Measurements from ENCODE around the gene RNF44. TPM values are rescaled to one million over a fixed set of nuclear protein-coding genes. Genes with fewer than 3 reads are reported as not detected.

The RNF44 gene
- total and polyA plus RNA-seq, 2 of the 13 experiments (the other 11 are each of a cell fraction or from before 2014, with no cell fraction given), result 9.2 to 16.8 TPM

GRCh38 chr5:176548967-176549444, 11.8 kb upstream of the RNF44 start, which contains the start of gene CDHR2 (continued):
- TF ChIP-seq HNRNPL (IDR thresholded peaks at IDR 0.05; ENCODE audit: low read depth, low read length) (peak; percentile 99), RBFOX2 (IDR thresholded peaks at IDR 0.05; ENCODE audit: low read depth, low read length) (peak; percentile 69), ZHX1 (CRISPR knock-in tag; IDR thresholded peaks at IDR 0.05; ENCODE audit: low read depth) (no peak), SNAPC4 (CRISPR knock-in tag; IDR thresholded peaks at IDR 0.05) (0 out of 2 replicates have a peak, but pooled peaks have one; percentile 35), THAP8 (CRISPR knock-in tag; IDR thresholded peaks at IDR 0.05; ENCODE audit: borderline replicate concordance) (no peak), HOXA3 (CRISPR knock-in tag; IDR thresholded peaks at IDR 0.05) (0 out of 2 replicates have a peak, but pooled peaks have one; percentile 29), ARID2 (CRISPR knock-in tag; IDR thresholded peaks at IDR 0.05; ENCODE audit: borderline replicate concordance) (0 out of 2 replicates have a peak, but pooled peaks have one; percentile 38), ZBTB7B (CRISPR knock-in tag; IDR thresholded peaks at IDR 0.05) (peak; percentile 56; the same call in 1 of the 2 replicates), HNRNPLL (IDR thresholded peaks at IDR 0.05; ENCODE audit: low read depth, low read length, poor library complexity, severe bottlenecking) (peak; percentile 59), ZNF687 (CRISPR knock-in tag; IDR thresholded peaks at IDR 0.05) (peak; percentile 54), LCORL (IDR thresholded peaks at IDR 0.05) (no peak), LCORL (CRISPR knock-in tag; IDR thresholded peaks at IDR 0.05) (peak; percentile 66), ZKSCAN5 (CRISPR knock-in tag; IDR thresholded peaks at IDR 0.05) (no peak), RAD21 (CRISPR knock-in tag; IDR thresholded peaks at IDR 0.05) (peak; percentile 44; the same call in 1 of the 2 replicates)

Measured in HepG2 (cell line).